DMS114 treated with DMSO at 0.1 percent for 48 hours (cell line): ENCODE results near the gene NFYC.

Experiments
- DNase-seq: peaks from one replicate; lab custom pipeline; 2025; ENCODE audit not compliant: unreplicated experiment; lab: John Stamatoyannopoulos, UW

Gene NFYC

DNA sequence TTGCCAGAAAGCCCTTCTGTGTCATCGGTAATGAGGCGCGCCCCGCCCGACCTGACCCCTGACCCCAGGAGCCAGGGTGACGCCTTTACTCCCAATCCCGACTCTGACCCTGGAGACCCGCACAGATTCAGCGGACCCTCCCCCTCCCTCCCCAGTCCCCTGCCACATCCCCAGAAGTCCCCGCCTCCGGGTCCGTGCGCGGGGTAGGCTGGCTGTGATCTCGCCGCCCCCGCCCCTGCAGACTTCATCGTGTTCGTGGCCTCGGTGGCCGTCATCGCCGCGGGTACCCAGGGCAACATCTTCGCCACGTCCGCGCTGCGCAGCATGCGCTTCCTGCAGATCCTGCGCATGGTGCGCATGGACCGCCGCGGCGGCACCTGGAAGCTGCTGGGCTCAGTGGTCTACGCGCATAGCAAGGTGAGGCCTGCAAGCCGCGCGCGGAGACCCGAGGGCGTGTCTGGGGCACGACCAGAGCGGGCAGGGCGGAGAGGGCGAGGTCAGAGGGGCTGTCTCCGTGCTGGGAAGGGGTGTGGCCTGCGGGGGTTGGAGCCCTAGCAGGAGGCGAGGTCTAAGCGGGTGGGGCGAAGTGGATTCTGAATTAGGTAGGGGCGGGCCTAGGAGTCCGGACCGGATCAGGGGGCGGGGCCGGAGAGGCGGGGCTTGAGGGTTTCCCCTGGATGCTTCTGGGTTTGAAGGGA, 126.9 kb downstream of the NFYC start:
- DNase-seq = no peak

DNA sequence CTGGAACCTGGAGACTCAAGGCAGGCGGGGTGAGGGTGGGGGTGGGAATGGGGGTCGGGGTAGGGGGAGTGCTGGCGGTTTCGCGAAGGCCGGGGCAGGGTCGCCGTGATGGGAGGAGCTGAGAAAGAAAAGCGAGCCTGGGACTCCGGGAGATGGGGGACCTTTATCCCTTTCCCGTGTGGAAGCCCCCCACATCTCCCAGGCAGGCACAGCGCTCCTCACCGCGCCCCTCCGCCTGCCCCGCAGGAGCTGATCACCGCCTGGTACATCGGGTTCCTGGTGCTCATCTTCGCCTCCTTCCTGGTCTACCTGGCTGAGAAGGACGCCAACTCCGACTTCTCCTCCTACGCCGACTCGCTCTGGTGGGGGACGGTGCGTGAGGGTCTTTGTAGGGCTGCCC, 127.6 kb downstream of the NFYC start:
- no peak for DNase-seq

DNA sequence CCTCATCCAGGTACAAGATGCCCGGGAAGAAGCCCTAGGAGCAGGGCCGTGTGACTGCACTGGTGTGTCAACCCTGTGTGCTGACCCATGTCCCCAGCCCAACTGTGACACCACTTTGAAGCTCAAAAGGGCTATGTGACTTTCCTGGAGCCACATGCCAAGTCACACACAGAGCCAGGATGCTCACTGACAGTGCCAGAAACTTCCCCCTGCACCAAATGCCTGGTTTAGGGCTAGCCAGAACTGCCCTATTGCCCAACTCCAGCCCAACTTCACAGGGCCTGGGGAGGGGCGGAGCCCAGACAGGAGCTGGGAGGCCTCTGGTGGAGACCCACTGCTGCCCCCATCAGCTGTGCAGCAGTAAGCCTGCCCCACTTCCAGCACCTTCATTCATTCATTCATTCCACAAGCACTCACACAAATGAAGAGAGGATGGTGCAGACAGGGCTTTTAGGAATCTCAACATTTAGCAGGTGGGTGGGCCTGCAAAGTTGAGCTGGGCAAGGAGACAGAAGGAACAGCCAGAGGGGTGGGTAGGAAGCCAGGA, 128.8 kb downstream of the NFYC start:
- no peak for DNase-seq
